Esophagus mucosa (tissue), 1 donor: ENCODE data around the gene FRAS1. TPM values are rescaled to one million over a fixed set of nuclear protein-coding genes. Genes with fewer than 3 reads are reported as not detected.
A peak's percentile ranks its signal among the peaks of the same experiment; 100 is the strongest.

Source experiments
- ATAC-seq: fragments of 200-7000 bp; cut with Tn5 transposase; one replicate; pipeline ENCODE4 v1.9.1; 2020
- total RNA-seq: library from RNA; stranded (reverse); gene quantifications from one replicate; pipeline ENCODE4 v1.2.4, GENCODE V29; 2023
- donor health status: DM: yes; HTN: yes; CAD: no.

FRAS1 gene
- total RNA-seq, 1 donor from 2014 or later, result 2.6 TPM

GRCh38 chr4:78591404-78591803 is 534.3 kb downstream of the FRAS1 start:
- ATAC-seq, result no peak

DNA sequence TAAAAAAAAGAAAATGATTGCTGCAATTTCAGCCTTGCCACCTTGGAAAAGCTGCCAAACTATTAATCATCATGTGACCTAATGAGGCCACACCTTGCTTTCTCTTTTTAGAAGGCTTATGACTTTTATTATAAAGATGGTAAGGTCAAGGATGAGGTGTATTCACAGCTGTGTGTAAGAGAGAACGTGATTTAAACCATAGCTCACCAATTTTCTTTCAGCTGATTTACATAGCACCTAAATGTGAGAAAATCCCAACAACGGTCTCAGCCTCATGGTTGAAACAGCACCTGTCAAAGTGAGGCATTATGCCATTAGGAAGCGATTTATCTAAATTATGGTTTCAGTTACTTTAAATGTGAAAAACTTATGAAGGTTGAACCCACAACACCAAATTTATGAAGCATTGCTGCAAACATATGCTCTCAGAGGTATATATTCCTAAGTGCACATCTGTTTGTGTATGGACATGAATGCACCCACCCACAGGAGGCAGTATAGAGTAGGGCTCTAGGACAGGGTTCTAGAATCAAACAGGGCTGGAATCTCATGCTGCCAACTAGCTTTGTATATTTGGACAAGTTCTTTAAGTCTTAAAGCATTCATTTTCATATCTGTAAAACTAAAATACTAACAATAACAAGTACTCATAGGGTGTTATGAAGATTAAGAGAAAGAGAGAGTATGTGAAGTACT is 535.1 kb downstream of the FRAS1 start:
- ATAC-seq, result peak; percentile 88

Other genes starting within 250 kb of the FRAS1 start
- gene CNOT6L, start 238.0 kb upstream of the FRAS1 start, total RNA-seq, result 30.9 TPM
- gene MRPL1, start 194.5 kb upstream of the FRAS1 start, total RNA-seq, result 35.3 TPM